OCI-LY1 (cell line): ENCODE data around the gene MRS2.

ENCODE experiments used
- EZH2 ChIP-seq: fragments of 200-600 bp; sonication (generic), shearing (Covaris generic); IDR thresholded peaks from 2 replicates; pipeline ENCODE4 v1.8.0; 2017; ENCODE audit warnings: borderline replicate concordance, mixed run types, mild to moderate bottlenecking, antibody characterized with exemption, low read length, moderate library complexity, mixed read lengths
- TF ChIP-seq, protein P1 (sequence below): fragments of 200-600 bp; sonication (generic), shearing (Covaris generic); IDR thresholded peaks from 2 replicates; pipeline ENCODE4 v1.5.1; 2017; ENCODE audit warnings: mild to moderate bottlenecking, antibody characterized with exemption, low read length, moderate library complexity, mixed read lengths

DNA sequence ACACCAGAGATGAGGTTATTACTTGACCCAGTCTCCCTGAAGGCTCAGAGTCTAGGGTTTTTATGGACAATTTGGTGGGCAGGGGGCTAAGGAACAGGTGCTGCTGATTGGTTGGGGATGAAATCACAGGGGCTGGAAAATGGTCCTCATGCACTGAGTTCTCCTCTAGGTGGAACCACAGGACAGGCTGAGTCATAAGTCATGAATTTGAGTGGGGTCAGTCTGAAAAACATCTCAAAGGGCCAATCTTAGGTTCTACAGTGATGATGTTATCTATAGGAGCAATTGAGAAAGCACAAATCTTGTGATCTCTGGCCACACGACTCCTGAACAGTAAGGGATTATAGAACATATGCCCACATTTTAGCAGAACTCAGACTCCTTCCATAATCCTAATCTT lies 5.9 kb upstream of the MRS2 start:
- no peak for TF ChIP-seq EZH2
- TF ChIP-seq, protein P1, sequence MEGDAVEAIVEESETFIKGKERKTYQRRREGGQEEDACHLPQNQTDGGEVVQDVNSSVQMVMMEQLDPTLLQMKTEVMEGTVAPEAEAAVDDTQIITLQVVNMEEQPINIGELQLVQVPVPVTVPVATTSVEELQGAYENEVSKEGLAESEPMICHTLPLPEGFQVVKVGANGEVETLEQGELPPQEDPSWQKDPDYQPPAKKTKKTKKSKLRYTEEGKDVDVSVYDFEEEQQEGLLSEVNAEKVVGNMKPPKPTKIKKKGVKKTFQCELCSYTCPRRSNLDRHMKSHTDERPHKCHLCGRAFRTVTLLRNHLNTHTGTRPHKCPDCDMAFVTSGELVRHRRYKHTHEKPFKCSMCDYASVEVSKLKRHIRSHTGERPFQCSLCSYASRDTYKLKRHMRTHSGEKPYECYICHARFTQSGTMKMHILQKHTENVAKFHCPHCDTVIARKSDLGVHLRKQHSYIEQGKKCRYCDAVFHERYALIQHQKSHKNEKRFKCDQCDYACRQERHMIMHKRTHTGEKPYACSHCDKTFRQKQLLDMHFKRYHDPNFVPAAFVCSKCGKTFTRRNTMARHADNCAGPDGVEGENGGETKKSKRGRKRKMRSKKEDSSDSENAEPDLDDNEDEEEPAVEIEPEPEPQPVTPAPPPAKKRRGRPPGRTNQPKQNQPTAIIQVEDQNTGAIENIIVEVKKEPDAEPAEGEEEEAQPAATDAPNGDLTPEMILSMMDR = no peak
